ENCODE data around the gene FTL.

GRCh38 chr19:48993175-48994034, 28.3 kb downstream of the FTL start, which contains the start of the genes GYS1 and RUVBL2:
- TF ChIP-seq CTCF (IDR thresholded peaks at IDR 0.05) (peak in 3 of 4 experiments; percentile 96 to 100 (median 99)), POLR2A (IDR thresholded peaks at IDR 0.05) (peak; percentile 97)
